Coronary artery (tissue), 2 donors: ENCODE results near the gene MAL.
"Not testable (repeated sequence)": the region's sequence is repeated elsewhere in the genome, so short reads cannot be mapped to it uniquely, and the experiment has no call there.

Experiments used
- DNase-seq: peaks from one replicate; pipeline ENCODE4 v3.0.0-alpha.2; 2017; ENCODE audit warnings: low spot score
- H3K27ac ChIP-seq, 2 donors: fragments of 200-600 bp; sonication (generic); one replicate each; pipeline ENCODE4 v1.5.1; 2016 to 2019
- H3K4me3 ChIP-seq: fragments of 200-600 bp; sonication (generic); 2 replicates; pipeline ENCODE4 v1.5.1; 2016; ENCODE audit warnings: mild to moderate bottlenecking, moderate library complexity
- TF ChIP-seq, protein P1 (sequence below): fragments of 200-600 bp; sonication (generic); IDR thresholded peaks from one replicate; pipeline ENCODE4 v1.5.1; 2019; ENCODE audit warnings: antibody characterized with exemption

MAL gene

DNA sequence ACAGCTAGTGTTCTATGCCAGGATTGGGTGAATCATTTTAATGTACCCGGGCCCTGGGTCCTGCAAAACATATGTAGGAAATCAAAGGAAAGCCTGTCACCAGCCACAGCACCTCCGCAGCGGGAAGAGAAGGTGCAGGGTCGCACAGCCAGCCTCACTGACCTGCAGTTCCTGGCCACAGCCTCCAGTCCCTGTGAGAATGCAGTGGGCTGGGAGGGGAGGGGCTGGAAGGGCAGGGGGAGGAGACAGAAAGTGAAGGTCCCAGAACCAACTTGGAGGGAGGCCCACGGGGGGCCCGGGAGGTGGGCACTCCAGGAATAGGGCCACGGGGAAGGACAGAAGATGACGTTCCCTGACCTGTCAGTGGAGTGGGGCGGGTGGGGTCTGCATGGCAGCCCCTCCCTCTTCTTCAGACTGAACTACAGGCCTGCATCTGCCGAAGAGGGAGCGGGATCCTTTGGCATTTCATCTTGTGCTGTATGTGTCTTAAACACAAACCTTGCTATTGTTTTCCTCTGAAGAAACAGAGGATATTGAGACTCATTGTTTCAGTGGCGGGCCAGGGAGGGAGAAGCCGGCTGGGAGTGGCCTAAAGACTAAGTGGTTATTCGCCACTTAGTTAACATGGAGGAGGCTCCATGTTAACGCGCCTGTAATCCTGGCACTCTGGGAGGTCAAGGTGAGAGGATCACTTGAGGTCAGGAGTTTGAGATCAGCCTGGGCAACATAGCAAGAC lies 7.5 kb downstream of the MAL start:
- H3K27ac ChIP-seq, result no peak overlapping the region
- TF ChIP-seq, protein P1, sequence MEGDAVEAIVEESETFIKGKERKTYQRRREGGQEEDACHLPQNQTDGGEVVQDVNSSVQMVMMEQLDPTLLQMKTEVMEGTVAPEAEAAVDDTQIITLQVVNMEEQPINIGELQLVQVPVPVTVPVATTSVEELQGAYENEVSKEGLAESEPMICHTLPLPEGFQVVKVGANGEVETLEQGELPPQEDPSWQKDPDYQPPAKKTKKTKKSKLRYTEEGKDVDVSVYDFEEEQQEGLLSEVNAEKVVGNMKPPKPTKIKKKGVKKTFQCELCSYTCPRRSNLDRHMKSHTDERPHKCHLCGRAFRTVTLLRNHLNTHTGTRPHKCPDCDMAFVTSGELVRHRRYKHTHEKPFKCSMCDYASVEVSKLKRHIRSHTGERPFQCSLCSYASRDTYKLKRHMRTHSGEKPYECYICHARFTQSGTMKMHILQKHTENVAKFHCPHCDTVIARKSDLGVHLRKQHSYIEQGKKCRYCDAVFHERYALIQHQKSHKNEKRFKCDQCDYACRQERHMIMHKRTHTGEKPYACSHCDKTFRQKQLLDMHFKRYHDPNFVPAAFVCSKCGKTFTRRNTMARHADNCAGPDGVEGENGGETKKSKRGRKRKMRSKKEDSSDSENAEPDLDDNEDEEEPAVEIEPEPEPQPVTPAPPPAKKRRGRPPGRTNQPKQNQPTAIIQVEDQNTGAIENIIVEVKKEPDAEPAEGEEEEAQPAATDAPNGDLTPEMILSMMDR, result no peak
- DNase-seq, result no peak
- no peak overlapping the region for H3K4me3 ChIP-seq

DNA sequence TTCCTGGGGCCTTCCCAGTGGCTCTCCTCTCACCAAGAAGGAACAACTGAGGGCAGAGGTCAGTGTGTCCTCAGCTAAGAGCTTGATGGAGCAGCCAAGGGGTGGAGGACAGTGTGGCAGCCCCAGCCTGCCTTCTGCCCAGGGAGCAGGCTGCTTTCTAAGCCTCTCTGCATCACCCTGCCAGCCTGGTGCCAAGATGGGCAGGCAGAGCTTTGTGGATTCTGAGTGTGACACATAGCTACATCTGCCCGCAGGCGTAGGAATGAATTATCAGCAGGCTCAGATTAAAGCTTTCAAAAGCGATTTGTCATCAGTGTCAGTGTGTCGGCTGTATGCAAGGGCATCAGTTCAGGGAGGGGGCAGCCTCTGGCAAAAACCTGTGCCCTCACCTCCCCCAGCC lies 8.7 kb downstream of the MAL start:
- DNase-seq, result no peak
- H3K4me3 ChIP-seq, result no peak overlapping the region
- TF ChIP-seq, protein P1, result no peak
- no peak overlapping the region for H3K27ac ChIP-seq

DNA sequence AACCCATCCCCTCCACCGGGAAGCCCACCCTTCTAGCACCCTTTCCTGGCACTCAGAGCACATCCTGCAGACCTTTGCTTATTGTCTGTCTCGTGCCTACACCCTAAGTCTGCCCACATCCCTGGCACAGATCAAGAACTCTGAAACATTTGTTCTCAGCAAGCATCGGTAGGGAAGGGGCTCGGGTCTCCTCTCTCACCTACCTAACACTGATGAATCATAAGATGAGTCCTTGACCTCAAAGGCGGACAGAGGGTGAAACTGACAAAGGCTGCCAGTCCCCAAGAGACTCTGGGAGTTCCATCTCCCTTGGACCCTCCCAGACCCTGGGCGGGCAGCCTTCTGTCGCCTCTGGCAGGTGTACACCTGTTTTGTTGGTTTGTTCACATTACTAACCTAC lies 9.3 kb downstream of the MAL start:
- TF ChIP-seq, protein P1, result no peak
- Histone ChIP-seq H3K27ac (no peak overlapping the region), H3K4me3 (no peak overlapping the region)
- no peak for DNase-seq

DNA sequence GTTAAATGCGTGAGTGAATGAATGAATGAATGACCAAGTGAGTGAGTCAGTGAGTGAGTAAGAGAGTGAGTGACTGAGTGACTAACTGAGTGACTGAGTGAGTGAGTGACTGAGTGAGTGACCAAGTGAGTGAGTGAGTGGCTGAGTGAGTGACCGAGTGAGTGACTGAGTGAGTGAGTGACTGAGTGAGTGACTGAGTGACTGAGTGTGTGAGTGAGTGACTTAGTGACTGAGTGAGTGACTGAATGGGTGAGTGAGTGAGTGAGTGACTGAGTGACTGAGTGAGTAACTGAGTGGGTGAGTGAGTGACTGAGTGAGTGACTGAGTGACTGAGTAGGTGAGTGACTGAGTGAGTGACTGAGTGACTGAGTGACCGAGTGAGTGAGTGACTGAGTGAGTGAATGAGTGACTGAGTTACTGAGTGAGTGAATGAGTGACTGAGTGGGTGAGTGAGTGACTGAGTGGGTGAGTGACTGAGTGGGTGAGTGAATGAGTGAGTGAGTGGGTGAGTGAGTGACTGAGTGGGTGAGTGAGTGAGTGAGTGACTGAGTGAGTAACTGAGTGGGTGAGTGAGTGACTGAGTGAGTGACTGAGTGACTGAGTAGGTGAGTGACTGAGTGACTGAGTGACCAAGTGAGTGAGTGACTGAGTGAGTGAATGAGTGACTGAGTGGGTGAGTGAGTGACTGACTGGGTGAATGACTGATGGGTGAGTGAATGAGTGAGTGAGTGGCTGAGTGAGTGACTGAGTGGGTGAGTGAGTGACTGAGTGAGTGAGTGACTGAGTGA lies 11.3 kb downstream of the MAL start:
- Histone ChIP-seq H3K4me3 (no peak overlapping the region), H3K27ac (no peak overlapping the region)
- DNase-seq, result no peak
- TF ChIP-seq, protein P1, result no peak

DNA sequence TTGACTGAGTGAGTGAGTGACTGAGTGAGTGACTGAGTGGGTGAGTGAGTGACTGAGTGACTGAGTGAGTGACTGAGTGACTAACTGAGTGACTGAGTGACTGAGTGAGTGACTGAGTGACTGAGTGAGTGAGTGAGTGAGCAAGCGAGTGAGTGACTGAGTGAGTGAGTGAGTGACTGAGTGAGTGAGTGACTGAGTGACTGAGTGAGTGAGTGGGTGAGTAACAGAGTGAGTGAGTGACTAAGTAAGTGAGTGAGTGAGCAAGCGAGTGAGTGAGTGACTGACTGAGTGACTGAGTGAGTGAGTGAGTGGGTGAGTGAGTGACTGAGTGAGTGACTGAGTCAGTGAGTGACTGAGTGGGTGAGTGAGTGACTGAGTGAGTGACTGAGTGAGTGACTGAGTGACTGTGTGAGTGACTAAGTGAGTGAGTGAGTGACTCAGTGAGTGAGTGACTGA lies 11.9 kb downstream of the MAL start:
- Histone ChIP-seq H3K4me3 (no peak overlapping the region), H3K27ac (no peak overlapping the region)
- no peak for DNase-seq
- TF ChIP-seq, protein P1, result no peak

DNA sequence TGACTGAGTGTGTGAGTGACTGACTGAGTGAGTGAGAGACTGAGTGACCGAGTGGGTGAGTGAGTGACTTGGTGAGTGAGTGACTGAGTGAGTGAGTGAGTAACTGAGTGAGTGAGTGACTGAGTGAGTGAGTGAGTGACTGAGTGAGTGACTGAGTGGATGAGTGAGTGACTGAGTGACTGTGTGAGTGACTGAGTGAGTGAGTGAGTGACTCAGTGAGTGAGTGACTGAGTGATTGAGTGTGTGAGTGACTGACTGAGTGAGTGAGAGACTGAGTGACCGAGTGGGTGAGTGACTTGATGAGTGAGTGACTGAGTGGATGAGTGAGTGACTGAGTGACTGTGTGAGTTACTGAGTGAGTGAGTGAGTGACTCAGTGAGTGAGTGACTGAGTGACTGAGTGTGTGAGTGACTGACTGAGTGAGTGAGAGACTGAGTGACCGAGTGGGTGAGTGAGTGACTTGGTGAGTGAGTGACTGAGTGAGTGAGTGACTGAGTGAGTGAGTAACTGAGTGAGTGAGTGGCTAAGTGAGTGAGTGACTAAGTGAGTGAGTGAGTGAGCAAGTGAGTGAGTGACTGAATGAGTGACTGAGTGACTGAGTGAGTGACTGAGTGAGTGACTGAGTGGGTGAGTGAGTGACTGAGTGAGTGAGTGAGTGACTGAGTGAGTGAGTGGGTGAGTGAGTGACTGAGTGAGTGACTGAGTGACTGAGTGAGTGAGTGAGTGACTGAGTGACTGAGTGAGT lies 12.5 kb downstream of the MAL start:
- peak overlapping the region in 1 of 2 donors; percentile 11 for H3K27ac ChIP-seq
- H3K4me3 ChIP-seq, DNase-seq: not testable (repeated sequence)

DNA sequence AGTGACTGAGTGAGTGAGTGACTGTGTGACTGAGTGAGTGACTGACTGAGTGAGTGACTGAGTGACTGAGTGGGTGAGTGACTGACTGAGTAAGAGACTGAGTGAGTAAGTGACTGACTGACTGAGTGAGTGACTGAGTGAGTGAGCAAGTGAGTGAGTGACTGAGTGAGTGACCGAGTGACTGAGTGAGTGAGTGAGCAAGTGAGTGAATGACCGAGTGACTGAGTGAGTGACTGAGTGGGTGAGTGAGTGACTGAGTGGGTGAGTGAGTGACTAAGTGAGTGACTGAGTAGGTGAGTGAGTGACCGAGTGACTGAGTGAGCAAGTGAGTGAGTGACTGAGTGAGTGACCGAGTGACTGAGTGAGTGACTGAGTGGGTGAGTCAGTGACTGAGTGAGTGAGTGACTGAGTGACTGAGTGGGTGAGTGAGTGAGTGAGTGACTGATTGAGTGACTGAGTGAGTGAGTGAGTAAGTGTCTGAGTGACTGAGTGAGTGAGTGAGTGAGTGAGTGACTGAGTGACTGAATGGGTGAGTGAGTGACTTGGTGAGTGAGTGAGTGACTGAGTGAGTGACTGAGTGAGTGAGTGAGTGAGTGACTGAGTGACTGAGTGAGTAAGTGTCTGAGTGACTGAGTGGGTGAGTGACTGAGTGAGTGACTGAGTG lies 13.3 kb downstream of the MAL start:
- peak overlapping the region in 1 of 2 donors; percentile 11 for H3K27ac ChIP-seq
- TF ChIP-seq, protein P1, result no peak
- DNase-seq, result no peak
- H3K4me3 ChIP-seq, result no peak overlapping the region
